H54 (cell line): ENCODE results near the gene KRTAP9-2.
"Not testable (repeated sequence)": the region's sequence is repeated elsewhere in the genome, so short reads cannot be mapped to it uniquely, and the experiment has no call there.

Experiments used
- DNase-seq: peaks from one replicate; pipeline ENCODE4 v3.0.0; 2011; ENCODE audit warnings: low spot score, mixed read lengths; ENCODE audit not compliant: insufficient read length
- FAIRE-seq: peaks from 3 replicates; lab custom pipeline; 2011; peaks lifted over from hg19 to GRCh38; lab: Jason Lieb, UNC
- POLR2A ChIP-seq: IDR thresholded peaks from 2 replicates; pipeline ENCODE4 v1.6.1; 2011; ENCODE audit warnings: low read depth, mild to moderate bottlenecking, low read length

The KRTAP9-2 gene

DNA sequence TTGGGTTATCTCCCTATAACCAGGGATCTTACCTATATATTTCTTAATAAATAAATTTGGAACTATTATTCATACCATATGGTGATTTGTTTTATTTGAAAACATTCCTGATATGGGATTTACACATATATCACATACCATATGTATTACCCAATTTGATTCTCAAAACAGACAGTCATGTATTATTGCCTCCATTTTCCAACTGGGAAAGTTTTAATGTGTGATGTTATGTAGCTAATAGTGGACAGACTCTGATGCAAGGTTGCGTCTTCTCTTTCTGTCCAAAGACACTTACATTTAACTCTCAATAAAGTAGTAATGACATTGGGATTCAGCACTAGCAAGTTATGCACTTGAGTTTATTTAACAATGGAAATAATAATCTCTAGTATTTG lies 29.8 kb downstream of the KRTAP9-2 start:
- no peak for TF ChIP-seq POLR2A
- DNase-seq: no peak
- peak; percentile 36 for FAIRE-seq

DNA sequence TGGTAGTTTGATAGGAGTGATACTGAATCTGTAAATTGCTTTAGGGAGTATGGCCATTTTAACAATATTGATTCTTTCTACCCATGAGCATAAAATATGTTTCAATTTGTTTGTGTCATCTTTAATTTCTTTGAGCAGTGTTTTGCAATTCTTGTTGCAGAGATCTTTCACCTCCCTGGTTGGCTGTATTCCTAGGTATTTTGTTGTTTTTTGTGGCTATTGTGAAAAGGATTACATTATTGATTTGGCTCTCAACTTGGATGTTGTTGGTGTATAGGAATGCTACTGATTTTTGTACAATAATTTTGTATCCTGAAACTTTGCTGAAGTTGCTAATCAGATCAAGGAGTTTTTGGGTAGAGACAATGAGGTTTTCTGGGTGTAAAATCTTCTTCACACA lies 32.0 kb downstream of the KRTAP9-2 start:
- no peak for TF ChIP-seq POLR2A
- FAIRE-seq (no peak), DNase-seq (no peak)

DNA sequence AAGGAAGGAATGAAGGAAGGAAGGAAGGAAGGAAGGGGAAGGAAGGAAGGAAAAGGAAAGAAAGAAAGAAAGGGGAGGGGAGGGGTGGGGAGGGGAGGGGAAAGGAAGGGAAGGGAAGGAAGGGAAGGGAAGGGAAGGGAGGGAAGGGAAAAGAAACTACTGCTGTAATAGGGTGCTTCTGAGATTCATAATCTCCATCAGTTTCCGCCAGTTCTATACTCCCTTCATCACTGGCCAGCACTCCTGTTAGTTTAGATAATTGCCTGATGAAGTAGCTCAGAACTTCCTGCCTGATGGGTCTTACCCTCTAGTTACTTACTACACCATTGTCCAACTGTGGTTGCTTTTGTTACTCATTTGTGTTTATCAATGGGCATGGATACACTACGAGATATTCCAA lies 36.8 kb downstream of the KRTAP9-2 start:
- no peak for FAIRE-seq
- DNase-seq: no peak
- no peak for TF ChIP-seq POLR2A

DNA sequence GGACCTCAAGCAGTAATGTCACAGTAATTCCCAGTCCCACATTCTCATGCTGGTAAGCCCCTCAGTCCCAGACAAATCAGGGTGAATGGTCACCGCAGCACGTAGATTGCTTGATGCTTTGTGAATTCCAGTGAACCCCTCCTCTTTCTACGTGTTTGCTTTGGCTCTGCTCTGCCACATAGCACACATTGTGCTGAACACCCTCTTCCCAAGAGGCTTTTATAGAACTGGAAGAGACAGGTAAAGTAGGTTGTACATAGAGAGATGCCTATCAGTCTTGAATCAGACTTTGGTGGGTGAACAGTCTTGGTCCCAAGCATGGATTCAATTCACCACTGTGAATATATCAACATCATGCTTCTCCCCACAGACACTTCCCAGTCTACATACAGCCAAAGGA lies 38.2 kb downstream of the KRTAP9-2 start:
- no peak for TF ChIP-seq POLR2A
- DNase-seq: no peak
- no peak for FAIRE-seq

DNA sequence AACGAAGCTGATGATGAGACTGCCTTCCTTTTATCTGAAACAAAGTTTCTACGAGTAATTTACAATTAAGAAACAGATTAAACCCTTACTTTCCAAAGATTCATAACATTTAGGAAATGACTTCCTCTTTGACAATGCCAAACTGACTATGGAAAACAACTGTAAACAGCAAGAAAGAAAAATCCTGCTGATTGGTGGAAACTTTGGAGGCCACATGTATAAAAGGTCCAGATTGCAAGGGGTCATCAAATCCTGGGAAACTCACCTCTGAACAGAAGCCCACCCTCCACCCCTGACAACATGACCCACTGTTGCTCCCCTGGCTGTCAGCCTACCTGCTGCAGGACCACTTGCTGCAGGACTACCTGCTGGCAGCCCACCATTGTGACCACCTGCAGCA lies 38.6 kb downstream of the KRTAP9-2 start, which contains the start of gene KRTAP9-6:
Gene KRTAP9-6 (plus strand): TSS at position 301 of the 400 bp plus-strand sequence. CDS start 0 bp downstream, at position 301.
- no peak for DNase-seq
- TF ChIP-seq POLR2A: no peak
- FAIRE-seq: peak; percentile 27

DNA sequence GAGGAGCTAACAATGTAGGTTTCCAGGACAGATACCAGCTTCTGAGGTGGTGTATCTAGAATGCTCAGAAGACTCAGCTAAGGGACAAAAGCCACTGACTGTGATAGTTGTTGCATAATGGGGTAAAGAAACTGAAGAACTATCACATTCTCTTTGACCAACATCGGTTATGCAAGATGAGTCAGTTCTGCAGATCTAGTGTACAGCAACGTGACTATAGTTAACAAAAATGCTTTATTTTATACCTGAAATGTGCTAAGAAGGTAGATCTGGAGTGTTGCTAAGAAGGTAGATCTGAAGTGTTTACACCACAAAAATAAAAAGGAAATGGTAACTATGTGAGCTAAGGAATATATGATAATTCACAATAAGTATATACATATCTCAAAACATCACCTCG lies 41.3 kb downstream of the KRTAP9-2 start:
- TF ChIP-seq POLR2A: no peak
- DNase-seq: no peak
- no peak for FAIRE-seq

DNA sequence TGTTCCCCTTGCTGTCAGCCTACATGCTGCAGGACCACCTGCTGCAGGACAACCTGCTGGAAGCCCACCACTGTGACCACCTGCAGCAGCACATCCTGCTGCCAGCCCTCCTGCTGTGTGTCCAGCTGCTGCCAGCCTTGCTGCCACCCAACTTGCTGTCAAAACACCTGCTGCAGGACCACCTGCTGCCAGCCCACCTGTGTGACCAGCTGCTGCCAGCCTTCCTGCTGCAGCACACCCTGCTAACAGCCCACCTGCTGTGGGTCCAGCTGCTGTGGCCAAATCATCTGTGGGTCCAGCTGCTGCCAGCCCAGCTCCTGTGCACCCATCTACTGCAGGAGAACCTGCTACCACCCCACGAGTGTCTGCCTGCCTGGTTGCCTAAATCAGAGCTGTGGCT lies 44.9 kb downstream of the KRTAP9-2 start:
- FAIRE-seq, DNase-seq: not testable (repeated sequence)

DNA sequence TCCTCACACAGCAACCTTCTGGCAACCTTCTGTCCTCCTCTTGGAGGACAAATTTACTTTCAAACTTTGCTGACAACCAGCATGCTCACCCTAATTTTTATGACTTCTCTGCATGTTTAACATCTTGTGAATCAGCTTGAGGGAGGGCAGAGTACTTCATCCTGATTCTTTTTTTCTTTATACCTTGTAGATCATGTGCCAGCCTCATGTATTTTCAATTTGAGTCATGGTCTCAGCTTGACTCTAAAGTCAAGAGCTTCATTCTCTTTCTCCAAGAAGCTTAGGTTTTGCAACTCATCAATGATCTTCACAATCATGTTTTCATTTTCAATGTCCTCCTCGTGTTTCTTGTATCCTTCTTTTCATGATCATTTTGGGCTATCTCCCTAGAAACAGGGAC lies 45.4 kb downstream of the KRTAP9-2 start:
- no peak for DNase-seq
- TF ChIP-seq POLR2A: no peak
- no peak for FAIRE-seq

DNA sequence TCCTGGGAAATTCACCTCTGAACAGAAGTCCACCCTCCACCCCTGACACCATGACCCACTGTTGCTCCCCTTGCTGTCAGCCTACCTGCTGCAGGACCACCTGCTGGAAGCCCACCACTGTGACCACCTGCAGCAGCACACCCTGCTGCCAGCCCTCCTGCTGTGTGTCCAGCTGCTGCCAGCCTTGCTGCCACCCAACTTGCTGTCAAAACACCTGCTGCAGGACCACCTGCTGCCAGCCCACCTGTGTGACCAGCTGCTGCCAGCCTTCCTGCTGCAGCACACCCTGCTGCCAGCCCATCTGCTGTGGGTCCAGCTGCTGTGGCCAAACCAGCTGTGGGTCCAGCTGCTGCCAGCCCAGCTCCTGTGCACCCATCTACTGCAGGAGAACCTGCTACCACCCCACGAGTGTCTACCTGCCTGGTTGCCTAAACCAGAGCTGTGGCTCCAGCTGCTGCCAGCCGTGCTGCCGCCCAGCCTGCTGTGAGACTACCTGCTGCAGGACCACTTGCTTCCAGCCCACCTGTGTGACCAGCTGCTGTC lies 49.3 kb downstream of the KRTAP9-2 start, which contains the start of gene KRTAP9-7:
Gene KRTAP9-7 (plus strand): TSS at position 51 of the 543 bp plus-strand sequence. CDS start 0 bp downstream, at position 51.
- FAIRE-seq: not testable (repeated sequence)

More for the DNA sequence above, 49.3 kb downstream of the KRTAP9-2 start, which contains the start of gene KRTAP9-7:
- DNase-seq: not testable (repeated sequence)
